IPS-18a (cell line): ENCODE measurements around the gene FOXC2.
"Not testable (repeated sequence)": the region's sequence is repeated elsewhere in the genome, so short reads cannot be mapped to it uniquely, and the experiment has no call there.

Experiments
- H3K27ac ChIP-seq: one replicate; pipeline ENCODE4 v1.5.1; 2013; ENCODE audit warnings: low read length
- H3K27me3 ChIP-seq: one replicate; pipeline ENCODE4 v1.6.1; 2013; ENCODE audit warnings: mild to moderate bottlenecking, low read length; ENCODE audit not compliant: control insufficient read depth, insufficient read depth
- H3K36me3 ChIP-seq: one replicate; pipeline ENCODE4 v1.6.1; 2013; ENCODE audit warnings: low read depth, low read length; ENCODE audit not compliant: control insufficient read depth
- H3K4me1 ChIP-seq: one replicate; pipeline ENCODE4 v1.6.1; 2013; ENCODE audit warnings: low read depth, low read length; ENCODE audit not compliant: control insufficient read depth
- H3K4me3 ChIP-seq: one replicate; pipeline ENCODE4 v1.5.1; 2013; ENCODE audit warnings: low read length
- H3K9ac ChIP-seq: one replicate; pipeline ENCODE4 v1.6.1; 2013; ENCODE audit warnings: mild to moderate bottlenecking, low read length, moderate library complexity
- H3K9me3 ChIP-seq: one replicate; pipeline ENCODE4 v1.6.1; 2013; ENCODE audit warnings: low read depth, low read length; ENCODE audit not compliant: control insufficient read depth

Gene FOXC2

DNA sequence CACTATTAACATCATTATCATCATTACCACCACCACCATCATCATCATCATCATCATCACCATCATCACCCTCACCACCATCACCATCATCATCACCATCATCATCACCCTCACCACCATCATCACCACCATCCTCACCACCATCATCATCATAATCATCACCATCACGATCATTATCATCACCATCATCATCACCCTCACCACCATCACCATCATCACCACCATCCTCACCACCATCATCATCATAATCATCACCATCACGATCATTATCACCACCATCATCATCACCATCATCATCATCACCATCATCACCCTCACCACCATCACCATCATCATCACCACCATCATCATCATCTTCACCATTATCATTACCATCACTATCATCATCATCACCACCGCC lies 21.3 kb downstream of the FOXC2 start:
- peaks cover 22% of the 10 kb centered on the region for H3K27me3 ChIP-seq
- not testable (repeated sequence) for H3K4me1 ChIP-seq, H3K9ac ChIP-seq, H3K9me3 ChIP-seq, H3K4me3 ChIP-seq, H3K36me3 ChIP-seq, H3K27ac ChIP-seq

DNA sequence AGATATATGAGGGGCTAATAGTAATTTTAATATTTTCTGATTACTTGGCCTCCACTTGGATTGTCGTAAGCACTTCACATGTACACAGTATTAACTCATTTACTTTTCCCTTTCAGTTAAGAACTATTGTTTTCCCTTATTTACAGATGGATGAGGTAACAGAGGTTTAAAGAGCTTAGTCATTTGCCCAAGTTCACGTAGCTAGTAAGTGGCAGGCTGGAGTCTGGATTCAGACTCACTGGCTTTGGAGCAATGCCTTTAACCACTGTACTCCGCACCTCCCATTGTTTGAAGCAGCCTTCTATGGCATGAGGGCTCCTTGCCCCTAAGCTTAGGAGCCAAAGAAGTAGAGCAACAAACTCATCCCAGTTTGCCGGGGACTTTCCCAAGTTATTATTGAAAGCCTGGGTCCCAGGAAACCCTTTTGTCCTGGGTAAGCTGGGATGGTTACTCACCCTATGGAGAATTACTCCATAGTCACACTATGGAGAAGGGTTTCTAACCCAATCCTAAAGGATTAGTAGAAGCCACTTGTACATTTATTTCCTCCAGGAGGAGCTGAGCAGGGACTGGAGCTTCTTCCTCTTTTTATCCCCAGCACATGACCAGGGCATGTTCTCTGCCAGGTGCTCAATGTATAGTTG lies 24.0 kb downstream of the FOXC2 start:
- H3K9me3 ChIP-seq: no peaks in the 10 kb centered on the region
- H3K9ac ChIP-seq: no peak overlapping the region

DNA sequence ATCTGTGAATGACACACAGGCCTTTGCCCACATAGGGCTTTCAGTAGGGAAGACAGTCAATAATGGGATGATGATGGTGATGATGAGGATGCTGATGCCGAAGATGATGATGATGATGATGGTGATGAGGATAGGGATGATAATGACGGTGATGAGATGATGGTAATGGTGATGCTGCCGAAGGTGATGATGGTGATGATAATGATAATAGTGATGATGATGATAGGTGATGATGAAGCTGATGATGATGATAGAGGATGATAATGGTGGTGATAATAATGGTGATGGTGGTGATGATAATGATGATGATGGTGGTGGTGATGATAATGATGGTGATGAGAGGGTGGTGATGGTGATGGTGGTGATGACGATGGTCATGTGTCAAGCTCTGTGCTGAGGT lies 24.6 kb downstream of the FOXC2 start:
- Histone ChIP-seq H3K27me3 (peaks cover 14% of the 10 kb centered on the region), H3K36me3 (no peaks in the 10 kb centered on the region), H3K4me1 (no peaks in the 10 kb centered on the region), H3K27ac (no peak overlapping the region), H3K4me3 (no peak overlapping the region), H3K9me3 (no peaks in the 10 kb centered on the region), H3K9ac (no peak overlapping the region)

More for the DNA sequence above, 24.0 kb downstream of the FOXC2 start:
- Histone ChIP-seq H3K4me1 (no peaks in the 10 kb centered on the region), H3K27me3 (peaks cover 14% of the 10 kb centered on the region), H3K4me3 (no peak overlapping the region), H3K36me3 (no peaks in the 10 kb centered on the region), H3K27ac (no peak overlapping the region)

DNA sequence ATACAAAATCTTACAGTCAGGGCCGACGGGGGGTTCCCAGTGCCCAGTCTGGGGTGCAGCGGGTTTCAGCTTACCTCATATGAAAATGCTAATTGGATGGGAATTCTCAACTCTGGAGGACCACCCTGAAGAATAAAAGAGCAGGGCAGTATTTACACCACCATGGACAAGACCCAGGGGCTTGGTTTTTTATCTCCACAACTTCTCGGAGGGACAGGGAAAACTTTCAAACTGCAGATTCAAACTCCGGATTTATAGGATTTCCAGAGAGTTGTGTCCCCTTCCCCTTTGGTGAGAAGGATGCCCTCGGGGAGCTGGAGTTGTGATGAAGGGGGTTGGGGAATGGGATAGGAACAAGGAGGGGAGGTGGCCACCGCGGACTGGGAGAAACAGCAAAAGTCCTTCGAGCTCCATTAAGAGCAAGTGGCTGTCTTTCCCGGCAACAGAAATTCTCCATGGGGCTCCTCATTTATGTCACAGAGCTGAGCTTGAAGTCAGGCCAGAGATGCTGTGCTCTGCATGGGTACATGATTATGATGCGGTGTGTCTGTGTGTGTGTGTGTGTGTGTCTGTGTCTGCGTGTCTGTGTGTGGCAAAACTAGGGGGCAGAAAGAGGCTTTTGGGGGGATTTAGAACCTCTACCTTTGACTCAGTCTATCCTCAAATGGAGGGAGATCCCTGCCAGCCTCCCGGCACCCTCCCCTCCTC lies 27.4 kb downstream of the FOXC2 start:
- no peak overlapping the region for H3K4me3 ChIP-seq
- no peaks in the 10 kb centered on the region for H3K9me3 ChIP-seq
- H3K27ac ChIP-seq: no peak overlapping the region
- no peak overlapping the region for H3K9ac ChIP-seq
- no peaks in the 10 kb centered on the region for H3K36me3 ChIP-seq
- H3K27me3 ChIP-seq: peaks cover 14% of the 10 kb centered on the region
- H3K4me1 ChIP-seq: no peaks in the 10 kb centered on the region

DNA sequence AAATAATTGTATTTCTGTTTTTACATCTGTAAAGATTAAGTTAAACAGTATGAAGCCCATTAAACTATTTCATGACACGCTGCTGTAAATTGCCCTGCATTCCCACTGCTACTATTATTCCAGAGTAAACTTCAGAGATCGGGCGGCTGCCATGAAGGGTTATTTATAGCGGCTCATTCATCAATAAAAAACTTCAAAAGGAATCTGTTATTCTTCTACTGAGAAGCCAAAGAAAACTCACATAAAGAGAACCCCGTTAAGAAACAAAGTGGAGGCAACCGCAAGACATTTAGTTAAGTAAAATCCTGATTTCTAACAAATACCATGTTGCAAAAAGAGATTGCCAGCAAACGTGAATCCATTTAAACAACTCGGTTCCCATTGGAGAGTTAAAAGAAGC lies 28.1 kb downstream of the FOXC2 start:
- Histone ChIP-seq H3K9me3 (no peaks in the 10 kb centered on the region), H3K27me3 (peaks cover 8% of the 10 kb centered on the region), H3K36me3 (no peaks in the 10 kb centered on the region), H3K4me1 (no peaks in the 10 kb centered on the region), H3K27ac (no peak overlapping the region), H3K9ac (no peak overlapping the region), H3K4me3 (no peak overlapping the region)

DNA sequence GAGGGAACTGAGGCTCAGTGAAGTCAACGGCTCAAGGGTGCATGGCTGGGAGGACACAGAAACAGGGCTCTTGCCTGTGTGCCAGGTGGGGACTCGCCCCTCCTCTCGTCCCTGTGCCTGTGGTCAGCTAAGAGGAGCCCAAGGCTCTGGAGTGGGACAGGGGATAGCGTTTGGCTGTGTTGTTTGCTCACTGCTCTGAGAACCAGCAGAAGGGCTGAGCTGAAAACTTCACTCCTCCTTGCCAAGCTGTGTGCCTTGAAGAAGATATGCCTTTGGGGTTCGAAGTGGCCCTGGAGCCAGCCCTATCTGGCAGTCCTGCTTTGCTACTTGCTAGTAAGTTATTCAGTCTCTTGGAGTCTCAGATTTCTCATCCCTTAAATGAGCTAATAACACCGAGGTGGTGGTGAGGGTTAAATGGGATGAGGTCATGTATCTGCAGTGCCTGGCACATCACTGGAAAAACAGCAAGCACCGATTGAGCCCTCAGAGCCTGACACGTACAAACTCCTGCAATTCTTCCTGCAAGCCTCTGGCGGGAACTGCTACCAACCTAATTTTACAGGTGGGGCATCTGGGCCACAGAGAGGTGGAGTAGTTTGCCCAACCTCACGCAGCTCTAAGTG lies 29.5 kb downstream of the FOXC2 start:
- no peaks in the 10 kb centered on the region for H3K4me1 ChIP-seq
- no peaks in the 10 kb centered on the region for H3K9me3 ChIP-seq
- no peak overlapping the region for H3K27ac ChIP-seq
- H3K27me3 ChIP-seq: peaks cover 5% of the 10 kb centered on the region
- H3K9ac ChIP-seq: no peak overlapping the region
- no peaks in the 10 kb centered on the region for H3K36me3 ChIP-seq
- no peak overlapping the region for H3K4me3 ChIP-seq

DNA sequence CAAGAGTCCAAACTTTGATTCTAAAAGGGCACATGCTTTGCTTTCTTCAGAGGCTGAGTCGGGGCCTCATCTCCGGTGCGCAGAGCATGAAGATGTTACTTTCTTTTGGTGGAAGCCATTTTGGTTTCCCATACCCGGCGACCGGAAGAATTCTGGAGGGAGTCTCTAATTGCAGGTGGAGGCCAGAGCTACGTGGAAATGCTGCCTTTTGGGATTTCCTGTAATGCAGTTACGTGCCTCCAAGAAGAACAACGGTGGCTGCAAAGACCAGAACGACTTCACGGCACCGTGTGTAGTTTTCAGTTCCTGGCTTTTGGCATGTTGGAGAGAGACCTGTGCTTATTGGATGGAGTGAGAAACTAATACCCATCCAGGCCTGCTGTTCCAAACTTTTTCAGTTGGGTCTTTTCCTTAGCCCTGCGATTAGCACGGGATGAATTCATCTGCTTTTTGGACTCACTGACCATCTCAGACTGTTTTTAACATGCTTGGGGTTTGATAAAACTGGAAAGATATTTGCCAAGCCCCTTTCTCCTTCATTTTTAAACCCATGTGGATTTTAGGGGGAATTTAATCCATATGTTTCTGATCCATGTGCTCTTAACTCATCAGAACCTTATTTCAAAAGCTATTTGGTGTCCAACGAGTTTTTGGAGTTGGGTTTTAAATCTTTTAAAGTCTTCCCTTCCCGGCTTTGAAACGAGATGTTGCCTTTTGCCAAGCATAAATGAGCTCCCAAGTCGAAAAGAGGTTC lies 30.7 kb downstream of the FOXC2 start:
- H3K4me1 ChIP-seq: no peaks in the 10 kb centered on the region
- H3K27me3 ChIP-seq: peaks cover 5% of the 10 kb centered on the region
- no peak overlapping the region for H3K9ac ChIP-seq
- no peaks in the 10 kb centered on the region for H3K9me3 ChIP-seq
- H3K36me3 ChIP-seq: no peaks in the 10 kb centered on the region
- no peak overlapping the region for H3K27ac ChIP-seq
- no peak overlapping the region for H3K4me3 ChIP-seq

DNA sequence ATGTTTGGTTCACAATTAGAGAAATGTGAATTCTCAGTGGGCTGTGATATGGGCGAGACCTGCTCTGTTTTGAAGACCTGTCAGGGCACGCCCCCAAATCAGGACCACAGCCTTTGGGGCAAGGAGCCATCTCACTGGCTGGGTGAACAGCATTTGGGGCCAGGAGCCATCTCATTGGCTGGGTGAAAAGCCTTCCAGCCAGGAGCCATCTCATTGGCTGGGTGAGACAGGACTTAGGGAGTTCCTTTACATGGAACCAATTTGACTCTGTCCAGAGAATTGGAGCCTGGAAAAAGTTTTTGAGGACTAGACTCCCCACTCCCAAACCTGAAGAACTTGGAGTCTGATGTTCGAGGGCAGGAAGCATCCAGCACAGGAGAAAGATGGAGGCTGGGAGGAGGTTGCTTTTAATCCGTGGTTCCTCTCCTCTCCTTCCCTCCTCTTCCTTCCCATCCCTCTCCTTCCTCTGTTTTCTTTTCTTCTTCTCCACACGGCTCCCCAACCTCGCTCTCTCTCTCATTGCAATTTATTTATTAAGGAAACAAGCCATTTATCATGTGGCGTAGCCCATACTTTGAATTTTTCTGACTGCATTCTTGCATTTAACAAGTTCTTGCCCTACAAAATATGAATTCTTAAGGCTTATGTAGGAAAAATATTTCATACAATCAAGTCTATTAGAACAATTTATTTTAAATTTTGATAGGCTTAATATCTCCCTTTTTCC lies 31.4 kb downstream of the FOXC2 start:
- Histone ChIP-seq H3K9ac (no peak overlapping the region), H3K9me3 (no peaks in the 10 kb centered on the region), H3K4me1 (no peaks in the 10 kb centered on the region), H3K27ac (no peak overlapping the region), H3K4me3 (no peak overlapping the region), H3K27me3 (peaks cover 5% of the 10 kb centered on the region), H3K36me3 (no peaks in the 10 kb centered on the region)

DNA sequence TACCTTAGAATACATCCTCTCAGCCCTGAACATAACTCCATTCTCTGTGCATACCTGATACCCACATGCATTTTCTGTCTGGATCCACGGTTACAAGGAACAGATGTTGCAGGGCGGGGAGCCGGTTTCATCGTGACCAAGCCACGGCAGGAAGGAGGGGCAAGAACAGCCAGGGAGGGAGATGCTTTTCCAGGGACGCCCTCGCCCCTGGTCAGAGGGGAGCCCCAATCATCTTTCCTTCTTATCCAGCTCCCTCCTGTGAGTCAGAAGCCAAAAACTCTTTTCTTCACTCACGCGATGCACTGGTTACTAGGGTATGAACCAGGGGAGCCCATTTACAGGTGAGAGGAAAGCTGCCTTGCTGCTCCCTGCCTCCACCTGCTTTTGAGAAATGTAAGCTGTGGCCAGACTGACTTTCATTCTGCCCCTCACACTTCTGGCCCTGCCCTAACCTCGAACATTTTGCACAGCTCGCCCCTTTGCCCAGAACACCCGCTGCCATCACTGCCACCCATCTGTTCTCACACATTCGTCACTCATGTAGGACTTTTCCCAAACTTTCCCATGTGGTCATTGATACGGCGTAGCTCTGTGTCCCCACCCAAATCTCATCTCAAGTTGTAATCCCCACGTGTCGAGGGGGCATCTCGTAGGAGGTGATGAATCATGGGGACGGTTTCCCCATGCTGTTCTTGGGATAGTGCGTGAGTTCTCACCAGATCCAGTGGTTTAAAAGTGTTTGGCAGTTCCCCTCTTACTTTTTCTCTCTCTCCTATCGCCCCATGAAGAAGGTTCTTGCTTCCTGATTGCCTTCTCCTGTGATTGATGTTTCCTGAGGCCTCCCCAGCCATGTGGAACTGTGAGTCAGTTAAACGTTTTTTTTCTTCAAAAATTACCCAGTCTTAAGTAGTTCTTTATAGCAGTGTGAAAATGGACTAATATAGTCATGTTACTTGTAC lies 32.3 kb downstream of the FOXC2 start:
- H3K9ac ChIP-seq: no peak overlapping the region
- peaks cover 4% of the 10 kb centered on the region for H3K27me3 ChIP-seq
- H3K9me3 ChIP-seq: no peaks in the 10 kb centered on the region
- no peaks in the 10 kb centered on the region for H3K4me1 ChIP-seq
- H3K36me3 ChIP-seq: no peaks in the 10 kb centered on the region
- H3K4me3 ChIP-seq: no peak overlapping the region
- H3K27ac ChIP-seq: no peak overlapping the region

DNA sequence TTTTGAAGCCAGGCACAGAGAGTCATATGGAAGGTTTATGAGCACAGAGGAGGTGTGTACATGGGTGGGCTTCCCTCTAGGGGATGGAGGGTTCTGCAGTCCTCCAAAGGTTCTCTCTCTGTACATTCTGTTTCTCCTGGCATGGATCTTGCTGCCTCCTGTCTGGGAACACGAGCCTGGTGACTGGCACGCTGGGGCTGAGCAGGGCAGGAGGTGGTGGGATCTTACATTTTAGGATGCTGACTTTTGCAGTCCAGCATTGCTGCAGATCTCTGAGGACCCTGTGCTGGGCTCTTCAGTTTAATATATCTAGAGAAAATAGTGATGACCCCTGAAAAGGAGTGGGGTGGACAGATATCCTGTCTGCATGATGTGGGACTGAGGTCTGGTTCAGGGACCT lies 34.7 kb downstream of the FOXC2 start:
- H3K36me3 ChIP-seq: no peaks in the 10 kb centered on the region
- no peaks in the 10 kb centered on the region for H3K4me1 ChIP-seq
- no peak overlapping the region for H3K27ac ChIP-seq
- no peaks in the 10 kb centered on the region for H3K9me3 ChIP-seq
- no peak overlapping the region for H3K4me3 ChIP-seq
- no peak overlapping the region for H3K9ac ChIP-seq
- no peaks in the 10 kb centered on the region for H3K27me3 ChIP-seq
